IMR-90 (cell line): Measurements from ENCODE around the gene MICAL2. TPM values are rescaled to one million over a fixed set of nuclear protein-coding genes. Genes with fewer than 3 reads are reported as not detected.

Source experiments
- ATAC-seq: fragments of 200-7000 bp; cut with Tn5 transposase; 2 replicates; pipeline ENCODE4 v1.9.1; 2020; ENCODE audit warnings: low read depth, mild to moderate bottlenecking, moderate library complexity
- BruUV-seq: library from RNA; stranded (reverse); fragments of 400-500 nt; replicated peaks from 2 replicates; lab custom pipeline; 2021; lab: Mats Ljungman, UMichigan
- CTCF ChIA-PET: fragments of 300-600 bp; formaldehyde crosslinking; extraction: SDS; loops from one replicate; lab custom pipeline; 2021; ENCODE audit warnings: antibody characterized with exemption; lab: Yijun Ruan, JAX
- POLR2A ChIA-PET: fragments of 300-600 bp; sonication (Branson Sonifier 250); formaldehyde crosslinking; loops from one replicate; lab custom pipeline; 2022; ENCODE audit warnings: antibody characterized with exemption; ENCODE audit not compliant: unreplicated experiment; lab: Charles Lee
- DNase-seq: peaks from one replicate; pipeline ENCODE4 v3.0.0; 2013
- H2AFZ ChIP-seq: replicated peaks from 2 replicates; pipeline ENCODE3; 2013; ENCODE audit warnings: low read length, mild to moderate bottlenecking; ENCODE audit not compliant: poor library complexity
- H2AK5ac ChIP-seq: 2 replicates; pipeline ENCODE4 v1.6.1; 2013; ENCODE audit warnings: low read depth, low read length, inconsistent platforms
- H2AK9ac ChIP-seq: replicated peaks from 2 replicates; pipeline ENCODE3; 2013; ENCODE audit warnings: mild to moderate bottlenecking, low read depth, low read length, moderate library complexity; ENCODE audit not compliant: poor library complexity
- H2BK120ac ChIP-seq: 2 replicates; pipeline ENCODE4 v1.6.1; 2013; ENCODE audit warnings: low read depth, low read length, inconsistent platforms
- H2BK15ac ChIP-seq: 3 replicates; pipeline ENCODE4 v1.6.1; 2013; ENCODE audit warnings: low read depth, low read length, inconsistent platforms
- H2BK20ac ChIP-seq: 2 replicates; pipeline ENCODE4 v1.6.1; 2013; ENCODE audit warnings: low read depth, mild to moderate bottlenecking, inconsistent platforms, low read length, moderate library complexity
- H2BK5ac ChIP-seq: 2 replicates; pipeline ENCODE4 v1.6.1; 2013; ENCODE audit warnings: mild to moderate bottlenecking, low read depth, low read length, inconsistent platforms; ENCODE audit not compliant: poor library complexity, severe bottlenecking
- H3K14ac ChIP-seq: replicated peaks from 2 replicates; pipeline ENCODE4 v1.6.1; 2013; ENCODE audit warnings: low read depth, low read length, inconsistent platforms
- H3K18ac ChIP-seq: 2 replicates; pipeline ENCODE4 v1.6.1; 2013; ENCODE audit warnings: low read depth, low read length, control low read depth
- H3K23ac ChIP-seq: 2 replicates; pipeline ENCODE4 v1.6.1; 2013; ENCODE audit warnings: low read depth, low read length, inconsistent platforms
- H3K27ac ChIP-seq: 2 replicates; pipeline ENCODE4 v1.5.1; 2013; ENCODE audit warnings: mild to moderate bottlenecking, control low read depth, low read length; ENCODE audit not compliant: insufficient read depth
- H3K27me3 ChIP-seq: 2 replicates; pipeline ENCODE4 v1.6.1; 2013; ENCODE audit warnings: low read length; ENCODE audit not compliant: control insufficient read depth, insufficient read depth
- H3K36me3 ChIP-seq: 2 replicates; pipeline ENCODE4 v1.6.1; 2013; ENCODE audit warnings: low read length, mixed read lengths; ENCODE audit not compliant: control insufficient read depth, insufficient read depth
- H3K4ac ChIP-seq: 2 replicates; pipeline ENCODE4 v1.6.1; 2013; ENCODE audit warnings: low read depth, low read length, inconsistent platforms
- H3K4me1 ChIP-seq: 2 replicates; pipeline ENCODE4 v1.6.1; 2013; ENCODE audit warnings: low read length, mixed read lengths; ENCODE audit not compliant: control insufficient read depth, insufficient read depth
- H3K4me2 ChIP-seq: 2 replicates; pipeline ENCODE4 v1.6.1; 2013; ENCODE audit warnings: low read depth, mild to moderate bottlenecking, control low read depth, low read length, moderate library complexity
- H3K4me3 ChIP-seq: 2 replicates; pipeline ENCODE4 v1.5.1; 2013; ENCODE audit warnings: low read depth, mild to moderate bottlenecking, control low read depth, low read length, moderate library complexity; ENCODE audit not compliant: insufficient read depth
- H3K56ac ChIP-seq: 2 replicates; pipeline ENCODE4 v1.6.1; 2013; ENCODE audit warnings: low read length, inconsistent platforms; ENCODE audit not compliant: insufficient read depth; ENCODE audit errors: extremely low read depth
- H3K79me1 ChIP-seq, 2 experiments: 2 replicates each; pipeline ENCODE4 v1.6.1; 2013; ENCODE audit warnings: low read length in 2 of 2, inconsistent platforms in 1 of 2, low read depth in 1 of 2
- H3K9ac ChIP-seq: 2 replicates; pipeline ENCODE4 v1.6.1; 2013; ENCODE audit warnings: low read depth, low read length, control low read depth
- H3K9me1 ChIP-seq: 2 replicates; pipeline ENCODE4 v1.6.1; 2013; ENCODE audit warnings: low read length, inconsistent platforms; ENCODE audit not compliant: insufficient read depth
- H3K9me3 ChIP-seq: 2 replicates; pipeline ENCODE4 v1.6.1; 2013; ENCODE audit warnings: low read length; ENCODE audit not compliant: control insufficient read depth, insufficient read depth
- H4K20me1 ChIP-seq: 2 replicates; pipeline ENCODE4 v1.6.1; 2013; ENCODE audit warnings: low read length, inconsistent platforms; ENCODE audit not compliant: insufficient read depth
- H4K5ac ChIP-seq: 2 replicates; pipeline ENCODE4 v1.6.1; 2013; ENCODE audit warnings: mild to moderate bottlenecking, low read depth, low read length, control low read depth
- H4K8ac ChIP-seq, 2 experiments: 2 replicates each; pipeline ENCODE4 v1.6.1; 2013; ENCODE audit warnings: low read depth in 2 of 2, low read length in 2 of 2, control low read depth in 1 of 2, inconsistent platforms in 1 of 2
- H4K91ac ChIP-seq: 2 replicates; pipeline ENCODE4 v1.6.1; 2013; ENCODE audit warnings: low read depth, low read length, inconsistent platforms; ENCODE audit not compliant: insufficient read depth
- BHLHE40 ChIP-seq: fragments of 150-350 bp; IDR thresholded peaks from 2 replicates; pipeline ENCODE4 v1.6.1; 2016; ENCODE audit warnings: mild to moderate bottlenecking, low read depth, low read length
- CEBPB ChIP-seq: IDR thresholded peaks from 2 replicates; pipeline ENCODE4 v1.6.1; 2012; ENCODE audit warnings: low read depth, low read length, improper control_type of control experiment
- CHD1 ChIP-seq: IDR thresholded peaks from 2 replicates; pipeline ENCODE4 v1.6.1; 2012; ENCODE audit warnings: low read depth, low read length, improper control_type of control experiment
- MAFK ChIP-seq: IDR thresholded peaks from 2 replicates; pipeline ENCODE4 v1.6.1; 2012; ENCODE audit warnings: low read depth, low read length, improper control_type of control experiment
- MAZ ChIP-seq: IDR thresholded peaks from 2 replicates; pipeline ENCODE4 v1.6.1; 2012; ENCODE audit warnings: low read depth, mild to moderate bottlenecking, low read length, improper control_type of control experiment, moderate library complexity, borderline replicate concordance
- POLR2A ChIP-seq: IDR thresholded peaks from 2 replicates; pipeline ENCODE4 v1.6.1; 2012; ENCODE audit warnings: mild to moderate bottlenecking, low read depth, low read length
- RCOR1 ChIP-seq: IDR thresholded peaks from 2 replicates; pipeline ENCODE4 v1.6.1; 2012; ENCODE audit warnings: mild to moderate bottlenecking, low read length, improper control_type of control experiment; ENCODE audit not compliant: insufficient replicate concordance
- RFX5 ChIP-seq: IDR thresholded peaks from 2 replicates; pipeline ENCODE4 v1.8.0; 2012; ENCODE audit warnings: low read depth, mild to moderate bottlenecking, low read length, moderate library complexity
- SMC3 ChIP-seq: fragments of 150-350 bp; IDR thresholded peaks from 2 replicates; pipeline ENCODE4 v1.6.1; 2016; ENCODE audit warnings: low read depth, mild to moderate bottlenecking, antibody characterized with exemption, low read length, moderate library complexity
- WGBS, 2 experiments: methylation state at CpG; one replicate each; pipeline versions ENCODE4 v1.1.5 to v1.1.7; 2013; ENCODE audit warnings: missing lambda C conversion rate in 2 of 2; ENCODE audit not compliant: insufficient read length in 1 of 2; ENCODE audit errors: extremely low coverage in 2 of 2; 5-methylcytosine and 5-hydroxymethylcytosine counted together
- dilution Hi-C: fragments of 300-500 bp; cut with HindIII; formaldehyde crosslinking; loops from one replicate; pipeline ENCODE4 v1.14.3; 2018; ENCODE audit warnings: low sequenced_read_pairs; ENCODE audit not compliant: unreplicated experiment
- in situ Hi-C: fragments of 300-500 bp; cut with MboI; formaldehyde crosslinking; loops from 3 replicates; pipeline ENCODE4 v1.14.3; 2019; ENCODE audit warnings: low sequenced_read_pairs, inconsistent platforms, mixed read lengths
- intact Hi-C: fragments of 100-400 bp; cut with micrococcal nuclease; formaldehyde crosslinking; loops from 2 replicates; pipeline ENCODE4 v1.10.0; 2022
- polyA plus RNA-seq, 3 experiments: library from polyadenylated mRNA; depleted of rRNA; stranded (reverse); fragments of >200 nt; gene quantifications; 2 replicates each; pipeline ENCODE4 v1.2.3, GENCODE V29; 2012; ENCODE audit warnings: low replicate concordance in 1 of 3
- total RNA-seq: library from RNA; depleted of rRNA; stranded (reverse); fragments of >200 nt; gene quantifications from 2 replicates; pipeline ENCODE4 v1.2.3, GENCODE V29; 2012
- TF ChIP-seq, protein P1 (sequence below): fragments of 150-350 bp; IDR thresholded peaks from 2 replicates; pipeline ENCODE4 v1.6.1; 2016; ENCODE audit warnings: low read depth, mild to moderate bottlenecking, low read length, moderate library complexity, borderline replicate concordance
- TF ChIP-seq, protein P2 (sequence below): fragments of 150-350 bp; IDR thresholded peaks from 2 replicates; pipeline ENCODE4 v1.6.1; 2017; ENCODE audit warnings: mild to moderate bottlenecking, antibody characterized with exemption, low read length, low read depth
- TF ChIP-seq, protein P3 (sequence below): conservative IDR thresholded peaks from 2 replicates; pipeline ENCODE4 v1.5.1; 2012; ENCODE audit warnings: mild to moderate bottlenecking, low read depth, low read length, improper control_type of control experiment

Gene MICAL2
- total and polyA plus RNA-seq, 2 of the 4 experiments (the other 2 are of a cell fraction): 170 to 336 TPM

DNA sequence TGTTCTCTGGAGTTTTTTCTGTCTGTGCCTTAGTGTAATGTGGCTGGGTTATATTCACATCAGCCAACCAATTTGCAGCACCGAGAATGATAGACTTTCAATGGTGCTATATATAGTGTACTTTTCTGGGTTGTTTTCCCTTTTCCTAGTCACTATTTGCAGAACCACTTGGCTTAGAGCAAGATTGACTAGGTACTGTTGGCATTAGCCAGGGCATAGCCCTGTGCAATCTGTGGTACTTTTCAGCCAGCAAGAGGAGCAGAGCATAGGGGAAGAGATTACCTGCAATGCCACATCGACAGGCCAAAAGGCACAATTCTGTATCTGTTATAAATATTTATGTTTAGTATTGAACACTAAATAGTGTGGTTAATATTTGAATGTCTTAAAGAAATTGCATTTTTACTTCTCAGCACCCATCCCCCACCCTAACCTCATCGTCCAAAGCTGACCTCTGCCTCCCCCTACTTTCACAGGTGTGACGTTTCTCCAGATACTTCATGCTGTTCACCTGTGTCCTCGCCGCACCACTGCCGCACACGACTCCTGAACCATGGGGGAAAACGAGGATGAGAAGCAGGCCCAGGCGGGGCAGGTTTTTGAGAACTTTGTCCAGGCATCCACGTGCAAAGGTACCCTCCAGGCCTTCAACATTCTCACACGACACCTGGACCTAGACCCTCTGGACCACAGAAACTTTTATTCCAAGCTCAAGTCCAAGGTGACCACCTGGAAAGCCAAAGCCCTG, 51.4 kb downstream of the MICAL2 start (continued):
- no peak for TF ChIP-seq RCOR1
- no peak for TF ChIP-seq CHD1

DNA sequence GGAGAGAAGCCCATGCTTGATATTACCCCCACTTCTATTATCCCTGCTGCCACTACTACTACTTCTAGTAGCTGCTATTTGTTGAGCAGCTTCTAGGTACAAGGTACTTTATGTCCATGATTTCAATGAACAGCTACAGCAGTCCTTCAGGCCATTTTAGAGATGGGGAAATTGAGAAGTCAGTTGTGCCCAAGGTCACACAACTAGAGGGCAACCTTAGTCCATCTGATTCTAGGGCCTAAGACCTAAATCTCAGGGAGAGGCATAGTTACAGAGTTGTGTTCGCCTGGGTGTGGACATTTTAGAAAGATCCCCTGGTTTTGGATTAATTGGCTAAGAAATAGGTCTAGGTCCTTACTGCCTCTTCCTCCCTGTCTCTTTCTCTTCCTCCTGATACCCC, 52.3 kb downstream of the MICAL2 start:
- POLR2A ChIA-PET: no interaction called here
- no CpG with 5 or more reads among the region's 1 CpG for WGBS, 2 experiments

More for the DNA sequence above, 52.3 kb downstream of the MICAL2 start:
- Histone ChIP-seq H3K79me1 (peaks cover 48 to 91% of the 10 kb centered on the region in 2 experiments), H4K8ac (peak overlapping the region; percentile 51 to 92), H2AFZ (no peak overlapping the region), H4K5ac (peak overlapping the region; percentile 45; the same call in 1 of the 2 replicates), H3K4me1 (peaks cover 54% of the 10 kb centered on the region), H2BK5ac (peak overlapping the region; percentile 85), H4K91ac (peak overlapping the region; percentile 92), H3K9me1 (peaks cover 51% of the 10 kb centered on the region), H3K23ac (peak overlapping the region; percentile 75), H3K36me3 (peaks cover 21% of the 10 kb centered on the region), H3K27ac (peak overlapping the region; percentile 77), H3K18ac (peak overlapping the region; percentile 80; the same call in 1 of the 2 replicates), H3K4ac (peak overlapping the region; percentile 98), H3K4me3 (no peak overlapping the region), H3K4me2 (no peak overlapping the region), H3K9ac (peak overlapping the region; percentile 41; the same call in 1 of the 2 replicates), H4K20me1 (no peaks in the 10 kb centered on the region), H2BK15ac (peak overlapping the region; percentile 75; the same call in 2 of the 3 replicates), H3K14ac (peak overlapping the region; percentile 68), H3K27me3 (no peaks in the 10 kb centered on the region), H2AK9ac (peak overlapping the region; percentile 68), H3K56ac (peak overlapping the region; percentile 22), H2BK20ac (peak overlapping the region; percentile 84), H2AK5ac (peak overlapping the region; percentile 100), H2BK120ac (peak overlapping the region; percentile 93), H3K9me3 (no peaks in the 10 kb centered on the region)
- no TSS peak for BruUV-seq
- no peak for DNase-seq
- TF ChIP-seq, protein P1, sequence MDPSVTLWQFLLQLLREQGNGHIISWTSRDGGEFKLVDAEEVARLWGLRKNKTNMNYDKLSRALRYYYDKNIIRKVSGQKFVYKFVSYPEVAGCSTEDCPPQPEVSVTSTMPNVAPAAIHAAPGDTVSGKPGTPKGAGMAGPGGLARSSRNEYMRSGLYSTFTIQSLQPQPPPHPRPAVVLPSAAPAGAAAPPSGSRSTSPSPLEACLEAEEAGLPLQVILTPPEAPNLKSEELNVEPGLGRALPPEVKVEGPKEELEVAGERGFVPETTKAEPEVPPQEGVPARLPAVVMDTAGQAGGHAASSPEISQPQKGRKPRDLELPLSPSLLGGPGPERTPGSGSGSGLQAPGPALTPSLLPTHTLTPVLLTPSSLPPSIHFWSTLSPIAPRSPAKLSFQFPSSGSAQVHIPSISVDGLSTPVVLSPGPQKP: no peak
- TF ChIP-seq RFX5: no peak
- TF ChIP-seq, protein P2, sequence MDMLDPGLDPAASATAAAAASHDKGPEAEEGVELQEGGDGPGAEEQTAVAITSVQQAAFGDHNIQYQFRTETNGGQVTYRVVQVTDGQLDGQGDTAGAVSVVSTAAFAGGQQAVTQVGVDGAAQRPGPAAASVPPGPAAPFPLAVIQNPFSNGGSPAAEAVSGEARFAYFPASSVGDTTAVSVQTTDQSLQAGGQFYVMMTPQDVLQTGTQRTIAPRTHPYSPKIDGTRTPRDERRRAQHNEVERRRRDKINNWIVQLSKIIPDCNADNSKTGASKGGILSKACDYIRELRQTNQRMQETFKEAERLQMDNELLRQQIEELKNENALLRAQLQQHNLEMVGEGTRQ: no peak
- TF ChIP-seq SMC3: no peak
- TF ChIP-seq, protein P3, sequence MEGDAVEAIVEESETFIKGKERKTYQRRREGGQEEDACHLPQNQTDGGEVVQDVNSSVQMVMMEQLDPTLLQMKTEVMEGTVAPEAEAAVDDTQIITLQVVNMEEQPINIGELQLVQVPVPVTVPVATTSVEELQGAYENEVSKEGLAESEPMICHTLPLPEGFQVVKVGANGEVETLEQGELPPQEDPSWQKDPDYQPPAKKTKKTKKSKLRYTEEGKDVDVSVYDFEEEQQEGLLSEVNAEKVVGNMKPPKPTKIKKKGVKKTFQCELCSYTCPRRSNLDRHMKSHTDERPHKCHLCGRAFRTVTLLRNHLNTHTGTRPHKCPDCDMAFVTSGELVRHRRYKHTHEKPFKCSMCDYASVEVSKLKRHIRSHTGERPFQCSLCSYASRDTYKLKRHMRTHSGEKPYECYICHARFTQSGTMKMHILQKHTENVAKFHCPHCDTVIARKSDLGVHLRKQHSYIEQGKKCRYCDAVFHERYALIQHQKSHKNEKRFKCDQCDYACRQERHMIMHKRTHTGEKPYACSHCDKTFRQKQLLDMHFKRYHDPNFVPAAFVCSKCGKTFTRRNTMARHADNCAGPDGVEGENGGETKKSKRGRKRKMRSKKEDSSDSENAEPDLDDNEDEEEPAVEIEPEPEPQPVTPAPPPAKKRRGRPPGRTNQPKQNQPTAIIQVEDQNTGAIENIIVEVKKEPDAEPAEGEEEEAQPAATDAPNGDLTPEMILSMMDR: no peak
- no peak for TF ChIP-seq POLR2A
- no peak for TF ChIP-seq CHD1
- TF ChIP-seq MAZ: no peak
- TF ChIP-seq RCOR1: no peak
- TF ChIP-seq CEBPB: no peak
- TF ChIP-seq BHLHE40: no peak
- no peak for TF ChIP-seq MAFK
- intact Hi-C loops (loop anchor here (5.0 kb wide), 1 partner anchor 120 kb away; no protein-coding TSS in a partner anchor), in situ Hi-C loops (no loop called here), dilution Hi-C loops (no loop called here)
- ATAC-seq: no peak
- CTCF ChIA-PET: no interaction called here
